Endothelial cell of umbilical vein (primary cell): Measurements from ENCODE around the gene GMPPB.

Experiments used
- GATA2 ChIP-seq: IDR thresholded peaks from 2 replicates; pipeline ENCODE4 v1.7.0; 2011; ENCODE audit warnings: low read depth, mild to moderate bottlenecking, moderate library complexity, mixed read lengths, low read length; ENCODE audit not compliant: insufficient read length, insufficient read depth
- MYC ChIP-seq: IDR thresholded peaks from one replicate; pipeline ENCODE4 v1.6.1; 2011; ENCODE audit warnings: mild to moderate bottlenecking, low read depth, low read length
- POLR2A ChIP-seq: IDR thresholded peaks from 2 replicates; pipeline ENCODE4 v1.6.1; 2012; ENCODE audit warnings: low read depth, mild to moderate bottlenecking, control low read depth, low read length
- POLR2AphosphoS5 ChIP-seq: IDR thresholded peaks from 2 replicates; pipeline ENCODE4 v1.6.1; 2012; ENCODE audit warnings: low read depth, mild to moderate bottlenecking, control low read depth, low read length, moderate library complexity; ENCODE audit not compliant: insufficient read depth
- TF ChIP-seq, protein P1 (sequence below), 2 donors: IDR thresholded peaks; 1 replicate in 1 of 2; 2 replicates in 1 of 2; pipeline ENCODE4 v1.5.1; 2011; ENCODE audit warnings: low read length in 2 of 2, mild to moderate bottlenecking in 2 of 2, moderate library complexity in 2 of 2, control low read depth in 1 of 2, inconsistent platforms in 1 of 2, low read depth in 1 of 2; ENCODE audit not compliant: insufficient read depth in 1 of 2; ENCODE audit errors: extremely low read depth in 1 of 2

GRCh38 chr3:49754536-49754935 lies 30.8 kb upstream of the GMPPB start:
- TF ChIP-seq, protein P1, sequence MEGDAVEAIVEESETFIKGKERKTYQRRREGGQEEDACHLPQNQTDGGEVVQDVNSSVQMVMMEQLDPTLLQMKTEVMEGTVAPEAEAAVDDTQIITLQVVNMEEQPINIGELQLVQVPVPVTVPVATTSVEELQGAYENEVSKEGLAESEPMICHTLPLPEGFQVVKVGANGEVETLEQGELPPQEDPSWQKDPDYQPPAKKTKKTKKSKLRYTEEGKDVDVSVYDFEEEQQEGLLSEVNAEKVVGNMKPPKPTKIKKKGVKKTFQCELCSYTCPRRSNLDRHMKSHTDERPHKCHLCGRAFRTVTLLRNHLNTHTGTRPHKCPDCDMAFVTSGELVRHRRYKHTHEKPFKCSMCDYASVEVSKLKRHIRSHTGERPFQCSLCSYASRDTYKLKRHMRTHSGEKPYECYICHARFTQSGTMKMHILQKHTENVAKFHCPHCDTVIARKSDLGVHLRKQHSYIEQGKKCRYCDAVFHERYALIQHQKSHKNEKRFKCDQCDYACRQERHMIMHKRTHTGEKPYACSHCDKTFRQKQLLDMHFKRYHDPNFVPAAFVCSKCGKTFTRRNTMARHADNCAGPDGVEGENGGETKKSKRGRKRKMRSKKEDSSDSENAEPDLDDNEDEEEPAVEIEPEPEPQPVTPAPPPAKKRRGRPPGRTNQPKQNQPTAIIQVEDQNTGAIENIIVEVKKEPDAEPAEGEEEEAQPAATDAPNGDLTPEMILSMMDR (IDR thresholded peaks at IDR 0.05; ENCODE audit: extremely low read depth in 1 of 2, insufficient read depth in 1 of 2, low read depth in 1 of 2, low read length in 2 of 2): no peak
- no peak for TF ChIP-seq GATA2
- no peak for TF ChIP-seq POLR2A
- TF ChIP-seq MYC: no peak
- no peak for TF ChIP-seq POLR2AphosphoS5
